Duodenal mucosa (tissue), 2 donors: ENCODE measurements around the gene TBL1XR1.

ENCODE experiments used
- H3K27ac ChIP-seq: one replicate; pipeline ENCODE4 v1.7.0; 2013; ENCODE audit warnings: low read depth, low read length
- H3K27me3 ChIP-seq, 2 donors: one replicate each; pipeline ENCODE4 v1.7.0; 2013; ENCODE audit warnings: low read length in 2 of 2, control low read depth in 1 of 2; ENCODE audit not compliant: insufficient read depth in 2 of 2, control insufficient read depth in 1 of 2
- H3K36me3 ChIP-seq, 2 donors: one replicate each; pipeline ENCODE4 v1.7.0; 2013; ENCODE audit warnings: low read length in 2 of 2, control low read depth in 1 of 2; ENCODE audit not compliant: insufficient read depth in 2 of 2, control insufficient read depth in 1 of 2
- H3K4me1 ChIP-seq, 2 donors: one replicate each; pipeline ENCODE4 v1.7.0; 2013; ENCODE audit warnings: low read length in 2 of 2, control low read depth in 1 of 2; ENCODE audit not compliant: insufficient read depth in 2 of 2, control insufficient read depth in 1 of 2
- H3K4me3 ChIP-seq, 2 donors: one replicate each; pipeline ENCODE4 v1.7.0; 2013; ENCODE audit warnings: low read length in 2 of 2, low read depth in 1 of 2
- H3K9ac ChIP-seq, 2 donors: one replicate each; pipeline ENCODE4 v1.7.0; 2013; ENCODE audit warnings: low read length in 2 of 2, low read depth in 1 of 2
- H3K9me3 ChIP-seq, 2 donors: one replicate each; pipeline ENCODE4 v1.7.0; 2013; ENCODE audit warnings: low read length in 2 of 2, control low read depth in 1 of 2; ENCODE audit not compliant: control insufficient read depth in 1 of 2

The TBL1XR1 gene

GRCh38 chr3:177105623-177106022 lies 91.7 kb downstream of the TBL1XR1 start:
- no peaks in the 10 kb centered on the region for H3K9me3 ChIP-seq
- H3K27ac ChIP-seq = no peak overlapping the region
- H3K36me3 ChIP-seq = no peaks in the 10 kb centered on the region
- H3K4me3 ChIP-seq = no peak overlapping the region
- H3K9ac ChIP-seq = no peak overlapping the region
- H3K27me3 ChIP-seq = no peaks in the 10 kb centered on the region
- peaks cover 11 to 32% of the 10 kb centered on the region in 2 donors for H3K4me1 ChIP-seq

GRCh38 chr3:177104299-177104992 lies 92.8 kb downstream of the TBL1XR1 start:
- H3K9ac ChIP-seq = no peak overlapping the region
- H3K27ac ChIP-seq = no peak overlapping the region
- peaks cover 0 to 3% of the 10 kb centered on the region in 2 donors for H3K36me3 ChIP-seq
- no peaks in the 10 kb centered on the region for H3K9me3 ChIP-seq
- peaks cover 11 to 20% of the 10 kb centered on the region in 2 donors for H3K4me1 ChIP-seq
- no peaks in the 10 kb centered on the region for H3K27me3 ChIP-seq
- H3K4me3 ChIP-seq = no peak overlapping the region

- Histone ChIP-seq H3K4me1 (peaks cover 11 to 16% of the 10 kb centered on the region in 2 donors), H3K27me3 (no peaks in the 10 kb centered on the region), H3K27ac (no peak overlapping the region), H3K9ac (no peak overlapping the region), H3K36me3 (peaks cover 0 to 3% of the 10 kb centered on the region in 2 donors), H3K4me3 (no peak overlapping the region), H3K9me3 (no peaks in the 10 kb centered on the region)
Observed at GRCh38 chr3:177102553-177102952, 94.7 kb downstream of the TBL1XR1 start.

GRCh38 chr3:177098551-177098950 lies 98.7 kb downstream of the TBL1XR1 start:
- Histone ChIP-seq H3K36me3 (peaks cover 0 to 3% of the 10 kb centered on the region in 2 donors), H3K9me3 (peaks cover 4 to 8% of the 10 kb centered on the region in 2 donors), H3K27ac (no peak overlapping the region), H3K9ac (no peak overlapping the region), H3K4me3 (no peak overlapping the region), H3K4me1 (peaks cover 6% of the 10 kb centered on the region in 2 donors), H3K27me3 (no peaks in the 10 kb centered on the region)

- H3K27me3 ChIP-seq = no peaks in the 10 kb centered on the region
- H3K9ac ChIP-seq = no peak overlapping the region
- H3K36me3 ChIP-seq = peaks cover 0 to 3% of the 10 kb centered on the region in 2 donors
- H3K4me1 ChIP-seq = no peaks in the 10 kb centered on the region
- peaks cover 4 to 13% of the 10 kb centered on the region in 2 donors for H3K9me3 ChIP-seq
- H3K27ac ChIP-seq = no peak overlapping the region
- no peak overlapping the region for H3K4me3 ChIP-seq
Observed at GRCh38 chr3:177096615-177097014, 100.7 kb downstream of the TBL1XR1 start.

- Histone ChIP-seq H3K36me3 (no peaks in the 10 kb centered on the region), H3K27ac (no peak overlapping the region), H3K9ac (no peak overlapping the region), H3K4me1 (peaks cover 0 to 7% of the 10 kb centered on the region in 2 donors), H3K9me3 (peaks cover 4 to 13% of the 10 kb centered on the region in 2 donors), H3K27me3 (no peaks in the 10 kb centered on the region), H3K4me3 (no peak overlapping the region)
Observed at GRCh38 chr3:177093966-177094365, 103.3 kb downstream of the TBL1XR1 start.

- no peaks in the 10 kb centered on the region for H3K27me3 ChIP-seq
- H3K9me3 ChIP-seq = peaks cover 4 to 13% of the 10 kb centered on the region in 2 donors
- no peak overlapping the region for H3K4me3 ChIP-seq
- peaks cover 0 to 14% of the 10 kb centered on the region in 2 donors for H3K4me1 ChIP-seq
- H3K27ac ChIP-seq = no peak overlapping the region
- no peak overlapping the region for H3K9ac ChIP-seq
- no peaks in the 10 kb centered on the region for H3K36me3 ChIP-seq
Observed at GRCh38 chr3:177089901-177090300, 107.4 kb downstream of the TBL1XR1 start.

GRCh38 chr3:177089110-177089509 lies 108.2 kb downstream of the TBL1XR1 start:
- no peak overlapping the region for H3K27ac ChIP-seq
- no peak overlapping the region for H3K9ac ChIP-seq
- H3K4me1 ChIP-seq = peaks cover 0 to 14% of the 10 kb centered on the region in 2 donors
- H3K9me3 ChIP-seq = peaks cover 0 to 7% of the 10 kb centered on the region in 2 donors
- H3K36me3 ChIP-seq = no peaks in the 10 kb centered on the region
- H3K4me3 ChIP-seq = no peak overlapping the region
- no peaks in the 10 kb centered on the region for H3K27me3 ChIP-seq

GRCh38 chr3:177085794-177086193 lies 111.5 kb downstream of the TBL1XR1 start:
- Histone ChIP-seq H3K27ac (no peak overlapping the region), H3K4me1 (peaks cover 0 to 14% of the 10 kb centered on the region in 2 donors), H3K9ac (no peak overlapping the region), H3K4me3 (no peak overlapping the region), H3K9me3 (no peaks in the 10 kb centered on the region), H3K27me3 (no peaks in the 10 kb centered on the region), H3K36me3 (no peaks in the 10 kb centered on the region)

GRCh38 chr3:177084616-177085015 lies 112.7 kb downstream of the TBL1XR1 start:
- no peak overlapping the region for H3K4me3 ChIP-seq
- peaks cover 0 to 20% of the 10 kb centered on the region in 2 donors for H3K4me1 ChIP-seq
- no peaks in the 10 kb centered on the region for H3K27me3 ChIP-seq
- no peaks in the 10 kb centered on the region for H3K36me3 ChIP-seq
- no peak overlapping the region for H3K27ac ChIP-seq
- H3K9ac ChIP-seq = no peak overlapping the region
- H3K9me3 ChIP-seq = no peaks in the 10 kb centered on the region
